ENCODE results near the gene KYAT1. TPM values are rescaled to one million over a fixed set of nuclear protein-coding genes. Genes with fewer than 3 reads are reported as not detected.

Gene KYAT1
- total and polyA plus RNA-seq, 2 of the 13 experiments (the other 11 are each of a cell fraction or from before 2014, with no cell fraction given) = 9.2 to 46.5 TPM

DNA sequence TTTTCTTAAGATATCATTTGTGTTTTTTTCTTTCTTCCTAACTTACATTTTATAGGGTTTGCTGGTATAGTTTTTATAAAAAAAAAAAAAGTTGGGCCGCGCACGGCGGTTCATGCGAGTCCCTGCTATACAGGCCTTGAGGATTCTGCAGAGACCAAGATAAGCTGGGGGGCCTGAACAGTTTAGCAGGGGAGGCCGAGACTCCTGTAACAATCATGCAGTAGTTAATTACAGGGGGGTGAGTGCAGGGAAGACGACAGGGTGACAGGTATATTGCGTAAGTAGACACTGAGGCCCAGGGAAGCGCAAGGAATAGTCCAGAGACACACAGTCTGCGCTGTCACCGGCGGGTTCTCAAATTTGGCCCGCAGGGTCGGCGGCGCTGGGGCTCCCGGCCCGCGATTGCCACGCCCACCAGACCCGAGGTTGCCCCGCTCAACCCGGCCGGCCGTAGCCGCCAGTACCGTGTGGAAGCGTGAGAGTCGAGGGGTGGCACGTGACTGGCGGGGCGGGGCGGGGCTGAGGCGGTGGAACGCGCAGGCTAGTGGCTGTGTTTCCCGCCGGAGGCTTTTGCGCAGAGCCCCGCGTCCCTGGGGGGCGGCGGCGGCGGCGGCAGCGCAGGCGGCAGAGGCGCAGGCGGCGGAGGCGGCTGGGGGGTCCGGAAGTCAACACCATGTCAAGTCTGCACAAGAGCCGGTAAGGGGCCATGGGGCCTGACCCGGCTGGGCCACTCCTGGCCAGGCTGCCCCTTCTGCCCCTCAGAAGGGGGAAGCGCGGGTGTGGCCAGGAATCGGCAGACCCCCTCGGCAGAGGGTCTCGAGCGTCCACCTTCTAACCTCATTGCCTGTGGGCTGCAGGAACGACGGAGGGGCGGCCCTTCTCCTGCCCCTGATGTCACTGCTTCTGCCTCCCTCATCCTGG, 94.8 kb downstream of the KYAT1 start, which contains the start of gene TBC1D13 (continued):
- TF ChIP-seq HOXA9 (CRISPR knock-in tag; IDR thresholded peaks at IDR 0.05; ENCODE audit: borderline replicate concordance) = peak; percentile 94
- TF ChIP-seq KLF11 (CRISPR knock-in tag; IDR thresholded peaks at IDR 0.05) = peak; percentile 67; the same call in 1 of the 2 replicates
- TF ChIP-seq CREBL2 (CRISPR knock-in tag; IDR thresholded peaks at IDR 0.05; ENCODE audit: borderline replicate concordance) = 0 out of 2 replicates have a peak, but pooled peaks have one; percentile 58
- TF ChIP-seq CCDC6 (CRISPR knock-in tag; IDR thresholded peaks at IDR 0.05) = peak; percentile 86
- TF ChIP-seq, protein P1, sequence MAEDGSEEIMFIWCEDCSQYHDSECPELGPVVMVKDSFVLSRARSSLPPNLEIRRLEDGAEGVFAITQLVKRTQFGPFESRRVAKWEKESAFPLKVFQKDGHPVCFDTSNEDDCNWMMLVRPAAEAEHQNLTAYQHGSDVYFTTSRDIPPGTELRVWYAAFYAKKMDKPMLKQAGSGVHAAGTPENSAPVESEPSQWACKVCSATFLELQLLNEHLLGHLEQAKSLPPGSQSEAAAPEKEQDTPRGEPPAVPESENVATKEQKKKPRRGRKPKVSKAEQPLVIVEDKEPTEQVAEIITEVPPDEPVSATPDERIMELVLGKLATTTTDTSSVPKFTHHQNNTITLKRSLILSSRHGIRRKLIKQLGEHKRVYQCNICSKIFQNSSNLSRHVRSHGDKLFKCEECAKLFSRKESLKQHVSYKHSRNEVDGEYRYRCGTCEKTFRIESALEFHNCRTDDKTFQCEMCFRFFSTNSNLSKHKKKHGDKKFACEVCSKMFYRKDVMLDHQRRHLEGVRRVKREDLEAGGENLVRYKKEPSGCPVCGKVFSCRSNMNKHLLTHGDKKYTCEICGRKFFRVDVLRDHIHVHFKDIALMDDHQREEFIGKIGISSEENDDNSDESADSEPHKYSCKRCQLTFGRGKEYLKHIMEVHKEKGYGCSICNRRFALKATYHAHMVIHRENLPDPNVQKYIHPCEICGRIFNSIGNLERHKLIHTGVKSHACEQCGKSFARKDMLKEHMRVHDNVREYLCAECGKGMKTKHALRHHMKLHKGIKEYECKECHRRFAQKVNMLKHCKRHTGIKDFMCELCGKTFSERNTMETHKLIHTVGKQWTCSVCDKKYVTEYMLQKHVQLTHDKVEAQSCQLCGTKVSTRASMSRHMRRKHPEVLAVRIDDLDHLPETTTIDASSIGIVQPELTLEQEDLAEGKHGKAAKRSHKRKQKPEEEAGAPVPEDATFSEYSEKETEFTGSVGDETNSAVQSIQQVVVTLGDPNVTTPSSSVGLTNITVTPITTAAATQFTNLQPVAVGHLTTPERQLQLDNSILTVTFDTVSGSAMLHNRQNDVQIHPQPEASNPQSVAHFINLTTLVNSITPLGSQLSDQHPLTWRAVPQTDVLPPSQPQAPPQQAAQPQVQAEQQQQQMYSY (CRISPR knock-in tag; IDR thresholded peaks at IDR 0.05) = no peak; the same call in 1 of the 2 replicates
- no peak for TF ChIP-seq MLLT10 (CRISPR knock-in tag; IDR thresholded peaks at IDR 0.05)
- no peak for TF ChIP-seq ZNF512B (CRISPR knock-in tag; IDR thresholded peaks at IDR 0.05; ENCODE audit: borderline replicate concordance)
- peak; percentile 61; the same call in 1 of the 2 replicates for TF ChIP-seq RXRA (CRISPR knock-in tag; IDR thresholded peaks at IDR 0.05)
- TF ChIP-seq ZNF446 (CRISPR knock-in tag; IDR thresholded peaks at IDR 0.05) = no peak; the same call in 1 of the 2 replicates
- peak; percentile 62; the same call in 1 of the 2 replicates for TF ChIP-seq PITX1 (CRISPR knock-in tag; IDR thresholded peaks at IDR 0.05)
- TF ChIP-seq, protein P2, sequence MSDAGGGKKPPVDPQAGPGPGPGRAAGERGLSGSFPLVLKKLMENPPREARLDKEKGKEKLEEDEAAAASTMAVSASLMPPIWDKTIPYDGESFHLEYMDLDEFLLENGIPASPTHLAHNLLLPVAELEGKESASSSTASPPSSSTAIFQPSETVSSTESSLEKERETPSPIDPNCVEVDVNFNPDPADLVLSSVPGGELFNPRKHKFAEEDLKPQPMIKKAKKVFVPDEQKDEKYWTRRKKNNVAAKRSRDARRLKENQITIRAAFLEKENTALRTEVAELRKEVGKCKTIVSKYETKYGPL (CRISPR knock-in tag; IDR thresholded peaks at IDR 0.05) = peak; percentile 85; the same call in 1 of the 2 replicates
- no peak for TF ChIP-seq CEBPZ (IDR thresholded peaks at IDR 0.05; ENCODE audit: low read length)
